Measurements from ENCODE around the gene FOXA1.

DNA sequence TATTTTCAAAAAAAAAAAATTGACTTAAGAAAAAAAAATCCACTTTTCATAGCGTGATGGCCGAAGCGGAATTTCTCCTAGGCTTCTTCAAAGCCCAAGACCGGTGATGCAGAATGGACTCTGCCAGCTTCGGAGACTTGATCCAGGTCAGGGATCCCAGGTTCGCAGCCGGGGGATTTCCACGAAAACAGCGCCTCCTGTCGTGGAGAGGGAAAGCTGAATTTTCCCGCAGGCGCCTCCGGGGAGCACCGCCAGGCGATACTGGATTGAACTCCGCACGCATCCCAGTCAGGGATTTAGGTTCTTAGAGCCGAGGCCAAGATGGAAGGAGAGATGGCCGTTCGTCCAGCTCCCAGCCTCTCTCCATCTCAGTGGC lies 2.5 kb upstream of the FOXA1 start:
- TF ChIP-seq POLR2A (IDR thresholded peaks at IDR 0.05) = no peak
- TF ChIP-seq, protein P1, sequence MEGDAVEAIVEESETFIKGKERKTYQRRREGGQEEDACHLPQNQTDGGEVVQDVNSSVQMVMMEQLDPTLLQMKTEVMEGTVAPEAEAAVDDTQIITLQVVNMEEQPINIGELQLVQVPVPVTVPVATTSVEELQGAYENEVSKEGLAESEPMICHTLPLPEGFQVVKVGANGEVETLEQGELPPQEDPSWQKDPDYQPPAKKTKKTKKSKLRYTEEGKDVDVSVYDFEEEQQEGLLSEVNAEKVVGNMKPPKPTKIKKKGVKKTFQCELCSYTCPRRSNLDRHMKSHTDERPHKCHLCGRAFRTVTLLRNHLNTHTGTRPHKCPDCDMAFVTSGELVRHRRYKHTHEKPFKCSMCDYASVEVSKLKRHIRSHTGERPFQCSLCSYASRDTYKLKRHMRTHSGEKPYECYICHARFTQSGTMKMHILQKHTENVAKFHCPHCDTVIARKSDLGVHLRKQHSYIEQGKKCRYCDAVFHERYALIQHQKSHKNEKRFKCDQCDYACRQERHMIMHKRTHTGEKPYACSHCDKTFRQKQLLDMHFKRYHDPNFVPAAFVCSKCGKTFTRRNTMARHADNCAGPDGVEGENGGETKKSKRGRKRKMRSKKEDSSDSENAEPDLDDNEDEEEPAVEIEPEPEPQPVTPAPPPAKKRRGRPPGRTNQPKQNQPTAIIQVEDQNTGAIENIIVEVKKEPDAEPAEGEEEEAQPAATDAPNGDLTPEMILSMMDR (IDR thresholded peaks at IDR 0.05) = no peak
- TF ChIP-seq EP300 (IDR thresholded peaks at IDR 0.05) = no peak
- no peak for TF ChIP-seq POLR2AphosphoS5 (IDR thresholded peaks at IDR 0.05)

All from gastroesophageal sphincter (tissue), 3 donors.